ENCODE results near the gene MAPK11.

DNA sequence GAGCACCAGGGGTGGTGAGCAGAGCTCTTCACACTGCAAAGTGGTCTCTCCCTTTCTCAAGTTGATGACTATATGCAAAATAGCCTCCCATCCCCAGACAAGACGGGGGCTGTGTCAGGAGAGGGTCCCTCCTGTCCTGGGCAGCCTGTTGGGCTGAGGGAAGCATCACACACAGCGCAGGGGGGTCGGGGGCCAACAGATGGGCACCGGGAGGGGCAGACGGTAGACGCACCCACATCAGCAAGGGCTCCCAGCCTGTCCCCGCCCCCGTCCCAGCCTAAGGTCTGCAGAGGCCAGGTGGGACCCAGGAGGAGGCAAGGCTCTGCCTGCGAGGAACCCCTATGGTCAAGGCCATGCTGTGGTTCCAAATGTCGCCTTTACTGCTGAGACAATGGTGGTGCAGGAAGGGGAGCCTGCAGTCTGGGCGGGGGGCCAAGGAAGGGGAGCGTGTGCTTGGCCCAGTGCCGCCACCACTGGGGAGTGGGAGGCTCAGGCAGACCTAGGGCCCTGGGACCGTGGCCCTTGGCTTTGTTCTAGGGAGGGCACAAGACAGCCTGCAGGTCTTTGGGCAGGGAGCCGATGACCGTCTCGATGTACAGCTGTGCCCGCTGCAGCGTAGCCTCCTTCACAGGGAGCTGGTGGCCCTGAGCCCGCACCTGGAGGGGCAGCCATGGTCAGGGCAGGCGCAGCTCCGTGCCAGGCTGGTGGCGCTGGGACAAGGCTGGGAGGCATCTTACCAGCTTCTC lies 41.6 kb upstream of the MAPK11 start:
- TF ChIP-seq, protein P1, sequence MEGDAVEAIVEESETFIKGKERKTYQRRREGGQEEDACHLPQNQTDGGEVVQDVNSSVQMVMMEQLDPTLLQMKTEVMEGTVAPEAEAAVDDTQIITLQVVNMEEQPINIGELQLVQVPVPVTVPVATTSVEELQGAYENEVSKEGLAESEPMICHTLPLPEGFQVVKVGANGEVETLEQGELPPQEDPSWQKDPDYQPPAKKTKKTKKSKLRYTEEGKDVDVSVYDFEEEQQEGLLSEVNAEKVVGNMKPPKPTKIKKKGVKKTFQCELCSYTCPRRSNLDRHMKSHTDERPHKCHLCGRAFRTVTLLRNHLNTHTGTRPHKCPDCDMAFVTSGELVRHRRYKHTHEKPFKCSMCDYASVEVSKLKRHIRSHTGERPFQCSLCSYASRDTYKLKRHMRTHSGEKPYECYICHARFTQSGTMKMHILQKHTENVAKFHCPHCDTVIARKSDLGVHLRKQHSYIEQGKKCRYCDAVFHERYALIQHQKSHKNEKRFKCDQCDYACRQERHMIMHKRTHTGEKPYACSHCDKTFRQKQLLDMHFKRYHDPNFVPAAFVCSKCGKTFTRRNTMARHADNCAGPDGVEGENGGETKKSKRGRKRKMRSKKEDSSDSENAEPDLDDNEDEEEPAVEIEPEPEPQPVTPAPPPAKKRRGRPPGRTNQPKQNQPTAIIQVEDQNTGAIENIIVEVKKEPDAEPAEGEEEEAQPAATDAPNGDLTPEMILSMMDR (optimal IDR thresholded peaks at IDR 0.05 in 1 of 3, IDR thresholded peaks at IDR 0.05 in 1 of 3, conservative IDR thresholded peaks at IDR 0.05 in 1 of 3; ENCODE audit: extremely low read depth in 1 of 3, insufficient read depth in 2 of 3, low read length in 3 of 3), result no peak
- no peak for TF ChIP-seq EZH2 (IDR thresholded peaks at IDR 0.05; ENCODE audit: low read length)

Measured in keratinocyte (primary cell).